NT2/D1 (cell line): ENCODE measurements around the gene TCERG1.

ENCODE experiments used
- YY1 ChIP-seq: IDR thresholded peaks from 2 replicates; pipeline ENCODE4 v1.6.1; 2011; ENCODE audit not compliant: insufficient read length, insufficient read depth
- ZNF274 ChIP-seq: IDR thresholded peaks from 2 replicates; pipeline ENCODE4 v1.6.1; 2011; ENCODE audit warnings: mild to moderate bottlenecking, low read depth, low read length

DNA sequence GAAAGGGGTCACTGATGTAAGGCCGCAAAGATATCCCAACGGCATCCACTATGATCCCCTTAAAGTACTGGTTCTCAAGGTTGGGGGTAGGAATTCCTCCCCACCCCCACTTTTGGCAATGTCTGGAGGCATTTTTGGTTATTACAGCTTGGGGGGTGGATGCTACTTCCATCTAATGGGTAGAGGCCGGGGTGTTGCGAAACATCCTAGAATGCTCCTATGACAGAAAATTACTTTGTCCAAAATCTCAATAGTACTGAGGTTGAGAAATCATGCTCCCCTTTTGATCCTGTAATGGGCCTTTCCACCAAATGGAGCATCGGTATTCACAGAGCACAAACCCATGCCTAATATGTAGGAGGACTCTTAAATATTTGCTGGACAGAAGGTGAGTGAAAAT, 20.8 kb upstream of the TCERG1 start:
- no peak for TF ChIP-seq ZNF274
- no peak for TF ChIP-seq YY1
